ENCODE measurements around the gene HOXA2. TPM values are rescaled to one million over a fixed set of nuclear protein-coding genes. Genes with fewer than 3 reads are reported as not detected.

The HOXA2 gene
- total RNA-seq, 2 donors from 2014 or later: not detected

DNA sequence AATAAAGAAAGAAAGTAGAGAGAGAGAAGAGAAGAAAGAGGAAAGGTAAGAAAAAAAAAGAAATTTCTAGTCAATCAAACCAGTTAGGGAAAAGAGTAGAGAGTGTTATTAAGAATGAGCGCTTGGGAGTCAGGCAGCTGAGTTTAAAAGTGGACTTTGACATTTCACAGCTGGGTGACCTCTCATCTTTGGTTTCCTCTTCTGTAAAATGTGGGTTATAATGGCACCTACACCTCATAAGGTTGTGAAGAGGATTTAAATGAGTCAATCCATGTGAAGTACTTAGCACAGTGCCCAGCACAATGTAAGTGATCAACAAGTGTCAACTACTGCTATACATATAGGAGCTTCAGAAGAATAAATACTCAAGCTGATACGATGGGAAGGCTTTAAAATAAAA lies 18.8 kb downstream of the HOXA2 start:
- H3K27ac ChIP-seq (ENCODE audit: low read depth, low read length): no peak overlapping the region
- no peak overlapping the region for H3K4me3 ChIP-seq (ENCODE audit: low read length)
- no peak overlapping the region for H3K9ac ChIP-seq (ENCODE audit: extremely low read depth, low read length, poor library complexity, severe bottlenecking)
- Mint-ChIP-seq H3K27ac (no peak overlapping the region), H3K9me3 (peaks cover 12% of the 10 kb centered on the region), H3K4me3 (no peak overlapping the region), H3K36me3 (ENCODE audit: low read depth) (no peaks in the 10 kb centered on the region), H3K4me1 (no peaks in the 10 kb centered on the region), H3K27me3 (ENCODE audit: insufficient read depth) (peaks cover 90% of the 10 kb centered on the region)
- H3K27me3 ChIP-seq (ENCODE audit: control insufficient read depth, insufficient read depth, low read length, poor library complexity, severe bottlenecking): peaks cover 87% of the 10 kb centered on the region
- no peaks in the 10 kb centered on the region for H3K36me3 ChIP-seq (ENCODE audit: control insufficient read depth, insufficient read depth, low read length)
- H3K4me1 ChIP-seq (ENCODE audit: control insufficient read depth, insufficient read depth, low read length): no peaks in the 10 kb centered on the region
- H3K9me3 ChIP-seq (ENCODE audit: control insufficient read depth, low read length): no peaks in the 10 kb centered on the region
- no peak for TF ChIP-seq CTCF (conservative IDR thresholded peaks at IDR 0.05)
- WGBS, 2 experiments (ENCODE audit: insufficient coverage in 1 of 2, insufficient read length in 1 of 2): 96 to 100% methylated on average over 1 of the region's 2 CpGs
- DNase-seq: no peak

DNA sequence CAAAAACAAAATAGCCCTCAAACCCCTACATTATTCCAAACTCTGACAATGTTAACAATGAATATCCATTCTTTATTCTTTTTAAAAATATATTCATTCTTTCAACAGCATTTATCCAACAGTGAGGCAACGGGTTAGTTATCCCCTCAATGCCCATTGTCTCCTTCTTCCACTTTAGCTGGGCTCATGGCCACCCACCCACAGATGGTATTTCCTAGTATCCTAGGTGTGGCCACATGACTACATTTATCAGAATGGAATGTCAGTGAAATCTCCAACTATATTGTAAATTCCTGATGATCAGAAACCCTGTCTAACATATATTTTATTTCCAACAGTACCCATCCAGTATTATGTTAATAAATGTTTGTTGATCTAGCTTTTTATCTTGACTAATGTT lies 20.3 kb downstream of the HOXA2 start:
- no peak for TF ChIP-seq CTCF (conservative IDR thresholded peaks at IDR 0.05)
- H3K4me3 Mint-ChIP-seq: no peak overlapping the region
- peaks cover under 1% of the 10 kb centered on the region for H3K9me3 Mint-ChIP-seq
- H3K36me3 Mint-ChIP-seq (ENCODE audit: low read depth): no peaks in the 10 kb centered on the region
- Histone ChIP-seq H3K9ac (ENCODE audit: extremely low read depth, low read length, poor library complexity, severe bottlenecking) (no peak overlapping the region), H3K27ac (ENCODE audit: low read depth, low read length) (no peak overlapping the region), H3K9me3 (ENCODE audit: control insufficient read depth, low read length) (no peaks in the 10 kb centered on the region), H3K4me3 (ENCODE audit: low read length) (no peak overlapping the region), H3K4me1 (ENCODE audit: control insufficient read depth, insufficient read depth, low read length) (no peaks in the 10 kb centered on the region), H3K36me3 (ENCODE audit: control insufficient read depth, insufficient read depth, low read length) (no peaks in the 10 kb centered on the region), H3K27me3 (ENCODE audit: control insufficient read depth, insufficient read depth, low read length, poor library complexity, severe bottlenecking) (peaks cover 72% of the 10 kb centered on the region)
- peaks cover 77% of the 10 kb centered on the region for H3K27me3 Mint-ChIP-seq (ENCODE audit: insufficient read depth)
- 83 to 92% methylated on average over 1 of the region's 1 CpG for WGBS, 2 experiments (ENCODE audit: insufficient coverage in 1 of 2, insufficient read length in 1 of 2)
- no peak for DNase-seq
- H3K4me1 Mint-ChIP-seq: no peaks in the 10 kb centered on the region
- no peak overlapping the region for H3K27ac Mint-ChIP-seq

DNA sequence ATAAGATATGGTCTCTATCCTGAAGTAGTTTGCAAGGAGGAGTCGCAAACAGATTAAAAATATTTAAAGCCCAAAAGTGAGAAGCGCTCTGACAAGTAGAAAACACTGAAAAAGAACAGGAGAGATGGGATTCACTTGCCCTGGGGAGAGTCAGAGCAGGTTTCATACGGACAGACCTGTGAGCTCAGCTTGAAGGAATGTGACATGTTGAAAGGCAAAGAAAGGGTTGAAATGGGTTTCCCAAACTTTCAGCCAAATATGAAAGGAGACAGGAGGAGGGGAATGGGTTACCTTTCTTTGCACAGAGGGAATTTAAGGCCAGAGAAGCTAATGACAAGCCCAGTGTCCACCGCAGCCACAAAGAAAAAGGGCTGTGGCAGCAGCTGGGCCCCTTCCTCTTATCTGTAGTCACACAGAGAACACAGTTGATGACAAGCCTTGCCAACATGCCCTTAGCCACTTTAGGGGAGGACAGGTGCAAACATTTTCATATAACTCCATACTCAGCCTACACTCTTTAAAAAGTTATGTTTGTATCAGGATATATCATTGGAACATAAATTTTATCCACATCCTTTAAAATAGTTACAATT lies 21.5 kb downstream of the HOXA2 start:
- H3K27me3 Mint-ChIP-seq (ENCODE audit: insufficient read depth): peaks cover 72% of the 10 kb centered on the region
- peak; percentile 57 for DNase-seq
- H3K27ac ChIP-seq (ENCODE audit: low read depth, low read length): no peak overlapping the region
- H3K27ac Mint-ChIP-seq: no peak overlapping the region
- no peaks in the 10 kb centered on the region for H3K9me3 Mint-ChIP-seq
- no peak overlapping the region for H3K9ac ChIP-seq (ENCODE audit: extremely low read depth, low read length, poor library complexity, severe bottlenecking)
- H3K4me1 ChIP-seq (ENCODE audit: control insufficient read depth, insufficient read depth, low read length): no peaks in the 10 kb centered on the region
- no peaks in the 10 kb centered on the region for H3K36me3 Mint-ChIP-seq (ENCODE audit: low read depth)
- H3K4me1 Mint-ChIP-seq: no peaks in the 10 kb centered on the region
- no peak overlapping the region for H3K4me3 Mint-ChIP-seq
- TF ChIP-seq CTCF (conservative IDR thresholded peaks at IDR 0.05): no peak
- H3K36me3 ChIP-seq (ENCODE audit: control insufficient read depth, insufficient read depth, low read length): no peaks in the 10 kb centered on the region
- no peaks in the 10 kb centered on the region for H3K9me3 ChIP-seq (ENCODE audit: control insufficient read depth, low read length)
- no peak overlapping the region for H3K4me3 ChIP-seq (ENCODE audit: low read length)
- H3K27me3 ChIP-seq (ENCODE audit: control insufficient read depth, insufficient read depth, low read length, poor library complexity, severe bottlenecking): peaks cover 70% of the 10 kb centered on the region
- whole genome bisulfite sequencing, 2 experiments (ENCODE audit: insufficient coverage in 1 of 2, insufficient read length in 1 of 2): 44 to 54% methylated on average over 4 of the region's 4 CpGs
